HepG2 (cell line): Measurements from ENCODE around the gene DSTN. TPM values are rescaled to one million over a fixed set of nuclear protein-coding genes. Genes with fewer than 3 reads are reported as not detected.

Experiments
- AGO2 ChIP-seq: fragments of 200-400 bp; formaldehyde crosslinking; optimal IDR thresholded peaks from 2 replicates; pipeline ENCODE3; 2017; ENCODE audit warnings: mild to moderate bottlenecking, low read depth, low read length, moderate library complexity
- CCDC6 ChIP-seq: sonication (generic); formaldehyde crosslinking; IDR thresholded peaks from 2 replicates; pipeline ENCODE4 v1.8.1; 2022; ENCODE audit warnings: mild to moderate bottlenecking, missing genetic modification reagents, moderate library complexity
- EP300 ChIP-seq, 3 experiments: sonication (generic) in 1 of 3; formaldehyde crosslinking in 1 of 3; IDR thresholded peaks; 2 replicates each; pipeline versions ENCODE4 v1.5.1 to v1.6.1; 2011 to 2020; ENCODE audit warnings: low read depth in 2 of 3, low read length in 2 of 3, borderline replicate concordance in 1 of 3, improper control_type of control experiment in 1 of 3, mild to moderate bottlenecking in 1 of 3, missing genetic modification reagents in 1 of 3, moderate library complexity in 1 of 3
- HNRNPH1 ChIP-seq: fragments of 200-400 bp; formaldehyde crosslinking; optimal IDR thresholded peaks from 2 replicates; pipeline ENCODE3; 2017; ENCODE audit warnings: mild to moderate bottlenecking, low read depth, low read length
- KLF16 ChIP-seq, 2 experiments: sonication (generic) in 1 of 2; formaldehyde crosslinking in 1 of 2; IDR thresholded peaks; 2 replicates each; pipeline versions ENCODE4 v1.6.1 to v1.8.0; 2016 to 2023; ENCODE audit warnings: missing genetic modification reagents in 2 of 2, missing compliant biosample characterization in 1 of 2
- MTA1 ChIP-seq: sonication (generic); formaldehyde crosslinking; IDR thresholded peaks from 2 replicates; pipeline ENCODE4 v1.4.0; 2020; ENCODE audit warnings: missing genetic modification reagents, mild to moderate bottlenecking, borderline replicate concordance
- NCOA5 ChIP-seq: sonication (generic); formaldehyde crosslinking; IDR thresholded peaks from 2 replicates; pipeline ENCODE4 v1.4.0; 2020; ENCODE audit warnings: missing genetic modification reagents
- PCBP2 ChIP-seq: fragments of 200-400 bp; formaldehyde crosslinking; optimal IDR thresholded peaks from 2 replicates; pipeline ENCODE3; 2018; ENCODE audit warnings: low read length, low read depth; ENCODE audit not compliant: poor library complexity, severe bottlenecking
- PREB ChIP-seq: sonication (generic); formaldehyde crosslinking; IDR thresholded peaks from 2 replicates; pipeline ENCODE4 v1.4.0; 2020; ENCODE audit warnings: missing genetic modification reagents
- RFXAP ChIP-seq: sonication (generic); formaldehyde crosslinking; IDR thresholded peaks from 2 replicates; pipeline ENCODE4 v1.4.0; 2020; ENCODE audit warnings: missing genetic modification reagents, borderline replicate concordance
- SIN3A ChIP-seq: IDR thresholded peaks from 2 replicates; pipeline ENCODE4 v1.6.1; 2011; ENCODE audit warnings: low read depth, mild to moderate bottlenecking, control low read depth, low read length, borderline replicate concordance
- TOE1 ChIP-seq: sonication (generic); formaldehyde crosslinking; IDR thresholded peaks from 2 replicates; pipeline ENCODE4 v1.4.0; 2020; ENCODE audit warnings: mild to moderate bottlenecking, missing genetic modification reagents
- ZBTB20 ChIP-seq: sonication (generic); formaldehyde crosslinking; IDR thresholded peaks from 2 replicates; pipeline ENCODE4 v1.8.1; 2023; ENCODE audit warnings: missing genetic modification reagents, low read depth, mild to moderate bottlenecking, borderline replicate concordance
- ZFP37 ChIP-seq: sonication (generic); formaldehyde crosslinking; IDR thresholded peaks from 2 replicates; pipeline ENCODE4 v1.4.0; 2020; ENCODE audit warnings: missing genetic modification reagents, borderline replicate concordance
- ZFX ChIP-seq: sonication (generic); formaldehyde crosslinking; IDR thresholded peaks from 2 replicates; pipeline ENCODE4 v1.4.0; 2020; ENCODE audit warnings: mild to moderate bottlenecking, low read depth, missing genetic modification reagents, moderate library complexity
- ZNF10 ChIP-seq: sonication (generic); formaldehyde crosslinking; IDR thresholded peaks from 2 replicates; pipeline ENCODE4 v1.4.0; 2020; ENCODE audit warnings: mild to moderate bottlenecking, low read depth, missing genetic modification reagents, borderline replicate concordance
- ZNF484 ChIP-seq: sonication (generic); formaldehyde crosslinking; IDR thresholded peaks from 2 replicates; pipeline ENCODE4 v1.5.1; 2020; ENCODE audit warnings: mild to moderate bottlenecking, low read depth, missing genetic modification reagents, borderline replicate concordance
- ZNF564 ChIP-seq: sonication (generic); formaldehyde crosslinking; IDR thresholded peaks from 2 replicates; pipeline ENCODE4 v1.8.1; 2023; ENCODE audit warnings: mild to moderate bottlenecking, missing genetic modification reagents
- ZNF576 ChIP-seq: sonication (generic); formaldehyde crosslinking; IDR thresholded peaks from 2 replicates; pipeline ENCODE4 v1.4.0; 2020; ENCODE audit warnings: mild to moderate bottlenecking, missing genetic modification reagents
- polyA plus RNA-seq, 8 experiments: library from polyadenylated mRNA; depleted of rRNA in 3 of 8; stranded (reverse) in 7 of 8; unstranded in 1 of 8; fragments of >200 nt; fragmentation: Illumina TruSeq in 4 of 8; extraction: Trizol in 4 of 8; gene quantifications; 2 replicates each; pipeline versions ENCODE4 v1.2.1 to v1.2.3, GENCODE V29; 2011 to 2016; ENCODE audit warnings: low read depth in 4 of 8, missing spikeins in 1 of 8, mixed read lengths in 1 of 8; ENCODE audit not compliant: insufficient read depth in 1 of 8
- total RNA-seq, 5 experiments: library from RNA; depleted of rRNA; stranded (reverse); fragments of >200 nt; fragmentation: Illumina TruSeq; extraction: Trizol; gene quantifications; 2 replicates each; pipeline ENCODE4 v1.2.3, GENCODE V29; 2016; ENCODE audit warnings: low read depth in 1 of 5

The DSTN gene
- total and polyA plus RNA-seq, 2 of the 13 experiments (the other 11 are each of a cell fraction or from before 2014, with no cell fraction given): 27.6 to 106 TPM

GRCh38 chr20:17628101-17628841, 58.4 kb downstream of the DSTN start (continued):
- TF ChIP-seq PREB (CRISPR knock-in tag) (no peak), HNRNPH1 (peak; percentile 69), ZNF564 (no peak), RFXAP (no peak), CCDC6 (CRISPR knock-in tag) (no peak), SIN3A (no peak), MTA1 (CRISPR knock-in tag) (0 out of 2 replicates have a peak, but pooled peaks have one; percentile 28), ZBTB20 (CRISPR knock-in tag) (no peak), NCOA5 (CRISPR knock-in tag) (no peak), ZFX (no peak), ZNF10 (0 out of 2 replicates have a peak, but pooled peaks have one; percentile 35), AGO2 (peak; percentile 92), EP300 (IDR thresholded peaks at IDR 0.05; ENCODE audit: low read depth in 2 of 2, low read length in 2 of 2) (no peak), EP300 (CRISPR knock-in tag; IDR thresholded peaks at IDR 0.05; ENCODE audit: borderline replicate concordance) (no peak), KLF16 (CRISPR knock-in tag; IDR thresholded peaks at IDR 0.05) (no peak), PCBP2 (no peak), ZNF576 (no peak), ZFP37 (CRISPR knock-in tag) (no peak), ZNF484 (CRISPR knock-in tag) (no peak), TOE1 (CRISPR knock-in tag) (no peak)
